ENCODE measurements around the gene PLPPR3.

DNA sequence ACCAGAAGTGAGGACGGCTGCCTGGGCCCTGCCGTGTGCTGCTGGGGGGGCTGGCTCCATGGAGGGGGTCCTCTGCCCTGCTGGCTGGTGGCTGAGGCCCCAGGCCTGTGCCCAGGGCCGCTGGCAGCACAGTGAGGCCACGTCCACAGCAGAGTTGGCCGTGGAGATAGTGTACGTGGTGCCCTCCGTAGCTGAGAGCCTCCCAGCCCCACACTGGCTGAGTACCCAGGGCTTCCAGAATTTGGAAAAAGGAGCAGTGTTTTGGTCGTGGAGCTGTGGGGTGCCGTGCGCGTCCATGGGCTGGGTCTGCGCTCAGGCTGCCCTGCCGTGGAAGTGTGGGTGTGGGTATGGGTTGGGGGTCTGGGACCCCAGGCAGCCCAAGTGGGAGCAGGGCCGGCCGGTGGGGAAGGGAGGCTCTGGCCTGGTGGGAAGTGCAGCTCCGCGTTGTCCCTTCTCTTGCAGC, 18.6 kb downstream of the PLPPR3 start:
- TF ChIP-seq, protein P1, sequence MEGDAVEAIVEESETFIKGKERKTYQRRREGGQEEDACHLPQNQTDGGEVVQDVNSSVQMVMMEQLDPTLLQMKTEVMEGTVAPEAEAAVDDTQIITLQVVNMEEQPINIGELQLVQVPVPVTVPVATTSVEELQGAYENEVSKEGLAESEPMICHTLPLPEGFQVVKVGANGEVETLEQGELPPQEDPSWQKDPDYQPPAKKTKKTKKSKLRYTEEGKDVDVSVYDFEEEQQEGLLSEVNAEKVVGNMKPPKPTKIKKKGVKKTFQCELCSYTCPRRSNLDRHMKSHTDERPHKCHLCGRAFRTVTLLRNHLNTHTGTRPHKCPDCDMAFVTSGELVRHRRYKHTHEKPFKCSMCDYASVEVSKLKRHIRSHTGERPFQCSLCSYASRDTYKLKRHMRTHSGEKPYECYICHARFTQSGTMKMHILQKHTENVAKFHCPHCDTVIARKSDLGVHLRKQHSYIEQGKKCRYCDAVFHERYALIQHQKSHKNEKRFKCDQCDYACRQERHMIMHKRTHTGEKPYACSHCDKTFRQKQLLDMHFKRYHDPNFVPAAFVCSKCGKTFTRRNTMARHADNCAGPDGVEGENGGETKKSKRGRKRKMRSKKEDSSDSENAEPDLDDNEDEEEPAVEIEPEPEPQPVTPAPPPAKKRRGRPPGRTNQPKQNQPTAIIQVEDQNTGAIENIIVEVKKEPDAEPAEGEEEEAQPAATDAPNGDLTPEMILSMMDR (IDR thresholded peaks at IDR 0.05; ENCODE audit: insufficient read depth, low read length), result no peak
- no peak for TF ChIP-seq GABPA (IDR thresholded peaks at IDR 0.05; ENCODE audit: low read depth)
